ENCODE data around the gene IL20RA.

Gene IL20RA

DNA sequence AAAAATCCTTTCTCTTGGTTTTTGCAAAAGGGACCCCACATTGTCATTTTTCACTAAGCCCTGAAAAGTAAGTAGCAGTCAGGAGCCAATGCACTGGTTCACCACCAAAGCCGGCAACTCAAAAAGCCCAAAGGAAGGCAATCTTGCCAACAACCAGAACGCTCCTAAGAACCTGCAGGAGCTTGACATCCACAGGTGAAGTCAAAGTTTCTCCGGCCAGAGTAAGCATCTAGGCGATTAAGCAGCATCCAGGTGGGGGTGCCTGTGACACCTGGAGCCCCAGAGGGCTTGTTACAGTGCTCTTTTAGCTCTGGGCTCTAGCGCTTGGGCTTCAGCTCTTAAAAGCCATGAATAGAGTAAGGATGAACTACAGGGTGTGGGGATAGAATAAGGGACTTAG, 86.6 kb downstream of the IL20RA start:
- Histone ChIP-seq H3K4me1 (ENCODE audit: control insufficient read depth, insufficient read depth, low read length) (peaks cover 75% of the 10 kb centered on the region), H3K27me3 (ENCODE audit: control insufficient read depth, insufficient read depth, low read length) (no peaks in the 10 kb centered on the region), H3K27ac (ENCODE audit: low read depth, low read length) (peak overlapping the region; percentile 72), H3K9me3 (ENCODE audit: control insufficient read depth, insufficient read depth, low read depth, low read length) (no peaks in the 10 kb centered on the region), H3K36me3 (ENCODE audit: control insufficient read depth, insufficient read depth, low read length) (no peaks in the 10 kb centered on the region), H3K9ac (ENCODE audit: low read length) (peak overlapping the region; percentile 62), H3K4me3 (ENCODE audit: low read depth, low read length) (no peak overlapping the region)

DNA sequence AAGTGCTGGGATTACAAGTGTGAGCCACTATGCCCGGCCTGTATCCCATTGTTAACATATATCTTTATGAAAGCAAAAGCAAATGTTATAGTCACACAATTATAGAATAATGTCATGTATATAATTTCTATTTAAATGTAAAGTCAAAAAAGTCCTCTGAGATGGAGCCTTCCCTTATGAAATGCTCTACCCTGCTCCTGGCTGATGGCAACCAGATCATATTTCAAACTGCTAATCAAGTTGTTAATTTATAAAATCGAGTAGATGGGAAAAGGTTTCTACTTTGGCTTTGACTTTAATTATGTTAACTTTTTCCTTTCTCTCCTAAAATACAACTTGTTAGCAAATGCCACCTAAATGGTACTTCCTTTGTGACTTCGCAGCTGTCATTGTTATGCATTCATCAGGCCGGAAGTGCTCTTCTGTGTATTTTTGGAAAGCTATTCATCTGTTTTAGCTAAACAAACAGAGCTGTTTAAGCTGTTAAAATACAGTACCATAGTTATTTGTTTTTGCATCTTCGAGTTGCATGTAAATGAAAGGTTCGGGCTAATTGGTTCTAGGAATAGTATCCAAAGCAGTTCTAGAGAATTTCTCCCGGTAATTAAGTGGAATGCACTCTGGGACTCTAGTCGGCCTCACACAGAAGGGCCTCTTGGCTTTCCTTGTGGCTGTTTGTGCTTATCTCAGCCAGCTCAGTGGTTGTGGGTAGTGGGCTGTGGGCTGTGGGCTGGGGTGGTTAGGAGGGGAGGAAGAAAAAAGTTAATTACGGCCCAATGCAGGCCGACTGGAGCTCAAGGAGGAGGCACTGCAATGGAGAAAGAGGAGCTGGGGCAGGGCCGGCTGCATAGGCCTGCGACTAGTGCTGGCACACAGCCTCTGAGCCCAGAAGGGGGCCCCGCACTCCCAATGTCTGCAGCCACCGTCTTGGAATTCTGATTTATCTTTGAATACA, 87.9 kb downstream of the IL20RA start:
- no peaks in the 10 kb centered on the region for H3K27me3 ChIP-seq (ENCODE audit: control insufficient read depth, insufficient read depth, low read length)
- H3K36me3 ChIP-seq (ENCODE audit: control insufficient read depth, insufficient read depth, low read length): no peaks in the 10 kb centered on the region
- no peaks in the 10 kb centered on the region for H3K9me3 ChIP-seq (ENCODE audit: control insufficient read depth, insufficient read depth, low read depth, low read length)
- peaks cover 67% of the 10 kb centered on the region for H3K4me1 ChIP-seq (ENCODE audit: control insufficient read depth, insufficient read depth, low read length)
- H3K9ac ChIP-seq (ENCODE audit: low read length): peak overlapping the region; percentile 81
- H3K27ac ChIP-seq (ENCODE audit: low read depth, low read length): peak overlapping the region; percentile 97
- H3K4me3 ChIP-seq (ENCODE audit: low read depth, low read length): 0 out of 2 replicates have a peak overlapping the region, but pooled peaks have one; percentile 16

DNA sequence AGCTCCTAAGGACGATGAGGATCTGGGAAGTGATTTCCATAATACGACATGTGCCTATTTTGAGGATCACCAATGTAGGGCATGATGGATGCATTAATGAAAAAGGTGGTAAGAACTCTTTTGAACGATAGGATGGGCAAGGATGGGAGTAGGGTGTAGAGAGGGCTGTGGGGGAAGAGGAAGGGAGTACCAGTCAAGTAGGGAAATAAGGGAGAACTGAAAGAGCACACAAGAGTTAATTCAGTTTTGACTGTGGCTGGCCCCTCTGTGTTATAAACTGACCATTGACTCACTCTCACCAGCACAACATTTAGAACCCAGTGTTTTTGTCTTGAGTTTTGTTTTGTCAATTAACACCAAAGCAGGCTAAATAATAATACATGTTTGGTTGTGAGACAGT, 89.6 kb downstream of the IL20RA start:
- H3K4me3 ChIP-seq (ENCODE audit: low read depth, low read length): no peak overlapping the region
- no peaks in the 10 kb centered on the region for H3K9me3 ChIP-seq (ENCODE audit: control insufficient read depth, insufficient read depth, low read depth, low read length)
- no peaks in the 10 kb centered on the region for H3K27me3 ChIP-seq (ENCODE audit: control insufficient read depth, insufficient read depth, low read length)
- no peaks in the 10 kb centered on the region for H3K36me3 ChIP-seq (ENCODE audit: control insufficient read depth, insufficient read depth, low read length)
- H3K4me1 ChIP-seq (ENCODE audit: control insufficient read depth, insufficient read depth, low read length): peaks cover 55% of the 10 kb centered on the region
- H3K9ac ChIP-seq (ENCODE audit: low read length): no peak overlapping the region
- H3K27ac ChIP-seq (ENCODE audit: low read depth, low read length): peak overlapping the region; percentile 97

DNA sequence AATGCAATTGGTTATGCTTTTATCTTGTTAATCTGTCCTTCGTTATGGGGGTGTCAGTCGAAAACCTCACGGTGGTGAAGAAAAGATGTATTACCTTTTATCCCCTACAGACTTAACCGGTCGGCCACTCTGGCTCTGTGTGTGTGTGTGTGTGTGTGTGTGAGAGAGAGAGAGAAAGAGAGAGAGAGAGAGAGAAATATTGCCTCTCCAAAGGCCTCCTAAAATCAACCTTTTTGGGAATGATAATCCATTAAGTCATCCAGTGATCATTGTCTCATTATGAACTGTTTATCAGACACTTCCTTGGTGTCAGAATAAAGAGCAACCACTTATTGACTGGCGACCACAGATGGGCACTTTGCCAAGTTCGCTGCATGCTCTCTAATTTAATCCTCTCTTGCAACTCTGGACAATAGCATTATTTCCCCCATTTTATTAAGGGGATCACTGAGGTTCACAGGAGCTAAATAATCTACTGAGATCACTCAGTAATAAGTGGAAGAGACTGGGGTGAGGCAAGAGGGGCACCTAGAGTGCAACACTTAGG, 92.0 kb downstream of the IL20RA start:
- Histone ChIP-seq H3K27ac (ENCODE audit: low read depth, low read length) (no peak overlapping the region), H3K36me3 (ENCODE audit: control insufficient read depth, insufficient read depth, low read length) (no peaks in the 10 kb centered on the region), H3K9me3 (ENCODE audit: control insufficient read depth, insufficient read depth, low read depth, low read length) (peaks cover 4% of the 10 kb centered on the region; the same call in 1 of the 2 replicates), H3K4me3 (ENCODE audit: low read depth, low read length) (no peak overlapping the region), H3K9ac (ENCODE audit: low read length) (no peak overlapping the region), H3K27me3 (ENCODE audit: control insufficient read depth, insufficient read depth, low read length) (no peaks in the 10 kb centered on the region), H3K4me1 (ENCODE audit: control insufficient read depth, insufficient read depth, low read length) (peaks cover 32% of the 10 kb centered on the region)

DNA sequence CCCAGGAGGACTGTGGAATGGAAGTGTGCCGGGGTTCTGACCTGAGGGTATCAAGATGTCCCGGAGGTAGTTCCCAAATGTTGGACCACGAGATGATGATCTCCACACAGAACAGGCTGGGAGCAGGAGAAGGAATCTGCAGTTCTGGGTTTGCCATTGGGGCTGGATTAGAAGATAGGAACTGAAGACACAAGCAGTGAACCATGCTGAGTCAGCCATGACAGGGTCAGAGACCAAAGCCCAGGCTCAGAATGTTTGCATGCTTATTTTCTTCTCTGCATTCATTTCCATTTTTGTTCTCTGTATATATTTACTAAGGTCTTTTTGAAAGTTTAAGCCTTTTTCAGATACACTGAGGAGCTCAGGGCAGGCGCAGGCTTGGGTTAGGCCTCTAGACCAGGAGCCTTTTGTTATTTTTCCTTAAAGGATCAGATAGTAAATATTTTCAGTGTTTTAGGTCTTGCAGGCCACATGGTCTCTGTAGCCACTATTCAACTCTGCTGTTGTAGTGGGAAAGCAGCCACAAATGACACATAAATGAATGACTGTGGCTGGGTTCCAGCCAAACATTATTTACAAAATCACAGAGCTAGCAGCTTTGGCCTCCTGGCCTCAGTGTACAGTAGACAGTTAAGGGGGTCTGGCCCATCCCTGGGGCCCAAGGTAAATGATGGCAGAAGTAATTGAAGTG, 94.2 kb downstream of the IL20RA start:
- Histone ChIP-seq H3K9ac (ENCODE audit: low read length) (no peak overlapping the region), H3K4me1 (ENCODE audit: control insufficient read depth, insufficient read depth, low read length) (peaks cover 32% of the 10 kb centered on the region), H3K27me3 (ENCODE audit: control insufficient read depth, insufficient read depth, low read length) (no peaks in the 10 kb centered on the region), H3K36me3 (ENCODE audit: control insufficient read depth, insufficient read depth, low read length) (no peaks in the 10 kb centered on the region), H3K27ac (ENCODE audit: low read depth, low read length) (no peak overlapping the region), H3K4me3 (ENCODE audit: low read depth, low read length) (no peak overlapping the region), H3K9me3 (ENCODE audit: control insufficient read depth, insufficient read depth, low read depth, low read length) (peaks cover 4% of the 10 kb centered on the region; the same call in 1 of the 2 replicates)
